ENCODE data around the gene C10orf143. TPM values are rescaled to one million over a fixed set of nuclear protein-coding genes. Genes with fewer than 3 reads are reported as not detected.

Gene C10orf143
- total RNA-seq, 1 donor from 2014 or later = 3.4 TPM

GRCh38 chr10:130023454-130024230, 87.0 kb downstream of the C10orf143 start:
- Histone ChIP-seq H3K4me1 (no peaks in the 10 kb centered on the region), H3K27me3 (no peaks in the 10 kb centered on the region), H3K27ac (no peak overlapping the region), H3K9me3 (no peaks in the 10 kb centered on the region), H3K36me3 (no peaks in the 10 kb centered on the region), H3K4me3 (no peak overlapping the region)
- ATAC-seq = peak; percentile 6
- TF ChIP-seq, protein P1, sequence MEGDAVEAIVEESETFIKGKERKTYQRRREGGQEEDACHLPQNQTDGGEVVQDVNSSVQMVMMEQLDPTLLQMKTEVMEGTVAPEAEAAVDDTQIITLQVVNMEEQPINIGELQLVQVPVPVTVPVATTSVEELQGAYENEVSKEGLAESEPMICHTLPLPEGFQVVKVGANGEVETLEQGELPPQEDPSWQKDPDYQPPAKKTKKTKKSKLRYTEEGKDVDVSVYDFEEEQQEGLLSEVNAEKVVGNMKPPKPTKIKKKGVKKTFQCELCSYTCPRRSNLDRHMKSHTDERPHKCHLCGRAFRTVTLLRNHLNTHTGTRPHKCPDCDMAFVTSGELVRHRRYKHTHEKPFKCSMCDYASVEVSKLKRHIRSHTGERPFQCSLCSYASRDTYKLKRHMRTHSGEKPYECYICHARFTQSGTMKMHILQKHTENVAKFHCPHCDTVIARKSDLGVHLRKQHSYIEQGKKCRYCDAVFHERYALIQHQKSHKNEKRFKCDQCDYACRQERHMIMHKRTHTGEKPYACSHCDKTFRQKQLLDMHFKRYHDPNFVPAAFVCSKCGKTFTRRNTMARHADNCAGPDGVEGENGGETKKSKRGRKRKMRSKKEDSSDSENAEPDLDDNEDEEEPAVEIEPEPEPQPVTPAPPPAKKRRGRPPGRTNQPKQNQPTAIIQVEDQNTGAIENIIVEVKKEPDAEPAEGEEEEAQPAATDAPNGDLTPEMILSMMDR (IDR thresholded peaks at IDR 0.05) = no peak
- DNase-seq = peak; percentile 55
- intact Hi-C loops (cut with DNase I) = no loop called here

DNA sequence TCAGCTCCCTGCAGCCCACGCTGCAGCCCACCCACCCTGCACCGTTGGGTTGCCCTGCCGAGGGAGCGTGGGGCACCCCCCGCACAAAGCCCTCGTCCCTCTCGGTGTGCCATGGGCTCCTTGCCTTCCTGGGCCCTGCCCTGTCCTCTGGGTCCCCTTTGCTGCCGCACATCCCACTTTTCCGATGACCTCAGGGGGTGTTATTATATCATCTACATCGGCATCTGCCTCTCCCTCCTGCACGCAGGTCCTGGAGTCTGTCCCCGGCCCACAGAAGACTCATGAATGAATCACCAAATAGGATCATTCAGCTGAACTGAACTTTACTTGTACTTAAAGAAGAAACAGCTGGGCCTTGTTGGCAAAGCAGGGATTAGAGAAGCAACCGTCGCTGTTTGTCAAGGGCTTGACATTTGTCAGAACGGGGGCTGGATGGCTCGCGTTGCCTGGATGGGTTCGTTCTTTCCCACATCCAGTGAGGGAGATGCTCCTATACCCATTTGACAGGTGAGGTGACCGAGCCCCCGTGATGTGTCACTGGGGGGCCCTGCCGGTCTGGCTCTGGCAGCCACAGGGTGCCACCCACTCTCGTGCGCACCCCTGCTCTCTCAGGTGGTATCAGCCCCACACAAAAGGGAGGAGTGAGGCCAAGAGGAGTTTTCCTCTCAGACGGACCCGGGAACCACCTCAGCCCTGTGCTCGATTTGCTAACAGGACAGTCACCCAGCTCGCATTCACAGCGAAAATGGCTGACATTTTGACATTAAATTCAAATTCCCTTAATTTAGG, 87.9 kb downstream of the C10orf143 start:
- no peaks in the 10 kb centered on the region for H3K36me3 ChIP-seq
- DNase-seq (peak; percentile 51), ATAC-seq (no peak)
- no peaks in the 10 kb centered on the region for H3K27me3 ChIP-seq
- no peak overlapping the region for H3K4me3 ChIP-seq
- no peaks in the 10 kb centered on the region for H3K9me3 ChIP-seq
- no peak overlapping the region for H3K27ac ChIP-seq
- TF ChIP-seq, protein P1 (IDR thresholded peaks at IDR 0.05) = no peak
- intact Hi-C loops (cut with DNase I) = no loop called here
- no peaks in the 10 kb centered on the region for H3K4me1 ChIP-seq

DNA sequence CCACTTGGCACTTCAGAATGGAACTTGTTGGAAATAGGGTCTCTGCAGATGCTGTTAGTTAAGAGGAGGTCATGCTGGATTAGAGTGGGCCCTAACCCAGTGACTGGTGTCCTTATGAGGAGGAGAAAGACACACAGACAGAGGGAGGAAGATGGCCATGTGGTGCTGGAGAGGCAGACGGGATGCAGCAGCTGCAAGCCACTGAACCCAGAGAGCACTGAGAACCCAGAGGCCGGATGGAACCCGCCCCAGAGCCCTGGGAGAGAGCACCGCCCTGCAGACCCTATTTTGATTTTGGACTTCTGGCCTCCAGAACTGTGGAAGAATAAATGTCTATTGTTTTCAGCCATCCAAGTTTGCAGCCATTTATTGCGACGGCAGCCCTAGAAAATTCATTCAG, 88.5 kb downstream of the C10orf143 start:
- ATAC-seq (no peak), DNase-seq (no peak)
- Histone ChIP-seq H3K27ac (no peak overlapping the region), H3K4me1 (no peaks in the 10 kb centered on the region), H3K36me3 (no peaks in the 10 kb centered on the region), H3K27me3 (no peaks in the 10 kb centered on the region), H3K4me3 (no peak overlapping the region), H3K9me3 (no peaks in the 10 kb centered on the region)
- intact Hi-C loops (cut with DNase I) = no loop called here
- TF ChIP-seq, protein P1 (IDR thresholded peaks at IDR 0.05) = no peak

DNA sequence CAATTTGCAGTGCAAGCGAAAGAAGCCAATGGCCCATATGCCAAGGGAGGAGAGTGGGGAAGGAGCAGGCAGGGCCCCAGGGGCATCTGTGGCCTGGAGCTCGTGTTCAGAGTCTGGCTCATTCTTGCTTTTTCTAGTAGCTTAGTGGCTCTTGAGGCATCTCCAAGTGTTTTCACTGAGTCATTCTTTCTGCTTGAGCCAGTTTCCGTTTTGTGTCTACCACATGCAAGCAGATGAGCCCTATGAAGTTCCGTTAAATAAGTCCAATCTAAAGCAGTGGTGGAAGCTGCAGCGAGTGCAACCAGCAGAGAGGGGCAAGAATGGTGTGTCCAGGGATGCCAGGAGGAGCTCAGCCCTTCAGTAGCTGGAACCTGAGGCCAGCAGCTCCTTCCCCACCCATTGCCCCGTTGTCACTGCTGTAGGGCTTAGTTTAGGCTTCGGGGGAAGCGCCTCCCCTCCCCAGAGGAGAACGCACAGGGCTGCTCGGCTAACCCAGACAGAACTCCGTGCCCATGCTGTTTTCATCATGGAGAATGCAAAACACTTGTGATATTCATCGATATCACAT, 89.2 kb downstream of the C10orf143 start:
- no peak for ATAC-seq
- H3K4me3 ChIP-seq = no peak overlapping the region
- H3K27ac ChIP-seq = no peak overlapping the region
- no peaks in the 10 kb centered on the region for H3K9me3 ChIP-seq
- no peaks in the 10 kb centered on the region for H3K36me3 ChIP-seq
- DNase-seq = peak; percentile 33
- H3K4me1 ChIP-seq = no peaks in the 10 kb centered on the region
- TF ChIP-seq, protein P1 (IDR thresholded peaks at IDR 0.05) = no peak
- H3K27me3 ChIP-seq = no peaks in the 10 kb centered on the region
- intact Hi-C loops (cut with DNase I) = no loop called here

GRCh38 chr10:130020651-130021382, 89.8 kb downstream of the C10orf143 start:
- Histone ChIP-seq H3K36me3 (no peaks in the 10 kb centered on the region), H3K27me3 (no peaks in the 10 kb centered on the region), H3K9me3 (no peaks in the 10 kb centered on the region), H3K4me1 (no peaks in the 10 kb centered on the region), H3K4me3 (no peak overlapping the region), H3K27ac (no peak overlapping the region)
- TF ChIP-seq, protein P1 (IDR thresholded peaks at IDR 0.05) = no peak
- DNase-seq (peak; percentile 61), ATAC-seq (no peak)
- intact Hi-C loops (cut with DNase I) = no loop called here
